Measurements from ENCODE around the gene C16orf89.

DNA sequence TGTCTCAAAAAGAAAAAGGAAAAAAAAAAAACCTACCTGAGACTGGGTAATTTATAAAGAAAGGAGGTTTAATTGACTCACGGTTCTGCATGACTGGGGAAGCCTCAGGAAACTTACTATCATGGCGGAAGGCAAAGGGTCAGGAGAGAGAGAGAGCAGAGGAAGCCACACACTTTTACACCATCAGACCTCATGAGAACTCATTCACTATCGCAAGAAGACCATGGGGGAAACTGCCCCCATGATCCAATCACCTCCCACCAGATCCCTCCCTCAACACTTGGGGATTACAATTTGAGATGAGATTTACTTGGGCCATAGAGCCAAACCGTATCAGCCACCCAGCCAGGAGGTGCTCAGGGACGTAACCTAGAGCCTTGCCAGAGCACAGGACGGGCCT lies 52.9 kb downstream of the C16orf89 start:
- TF ChIP-seq GABPA (IDR thresholded peaks at IDR 0.05; ENCODE audit: low read depth) (no peak), POLR2AphosphoS5 (IDR thresholded peaks at IDR 0.05; ENCODE audit: low read depth) (no peak), SPI1 (IDR thresholded peaks at IDR 0.05; ENCODE audit: borderline replicate concordance, low read depth) (no peak)
- TF ChIP-seq, protein P1, sequence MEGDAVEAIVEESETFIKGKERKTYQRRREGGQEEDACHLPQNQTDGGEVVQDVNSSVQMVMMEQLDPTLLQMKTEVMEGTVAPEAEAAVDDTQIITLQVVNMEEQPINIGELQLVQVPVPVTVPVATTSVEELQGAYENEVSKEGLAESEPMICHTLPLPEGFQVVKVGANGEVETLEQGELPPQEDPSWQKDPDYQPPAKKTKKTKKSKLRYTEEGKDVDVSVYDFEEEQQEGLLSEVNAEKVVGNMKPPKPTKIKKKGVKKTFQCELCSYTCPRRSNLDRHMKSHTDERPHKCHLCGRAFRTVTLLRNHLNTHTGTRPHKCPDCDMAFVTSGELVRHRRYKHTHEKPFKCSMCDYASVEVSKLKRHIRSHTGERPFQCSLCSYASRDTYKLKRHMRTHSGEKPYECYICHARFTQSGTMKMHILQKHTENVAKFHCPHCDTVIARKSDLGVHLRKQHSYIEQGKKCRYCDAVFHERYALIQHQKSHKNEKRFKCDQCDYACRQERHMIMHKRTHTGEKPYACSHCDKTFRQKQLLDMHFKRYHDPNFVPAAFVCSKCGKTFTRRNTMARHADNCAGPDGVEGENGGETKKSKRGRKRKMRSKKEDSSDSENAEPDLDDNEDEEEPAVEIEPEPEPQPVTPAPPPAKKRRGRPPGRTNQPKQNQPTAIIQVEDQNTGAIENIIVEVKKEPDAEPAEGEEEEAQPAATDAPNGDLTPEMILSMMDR (IDR thresholded peaks at IDR 0.05; ENCODE audit: insufficient read depth, low read length) = no peak
